K562 treated with DMSO at 1 percent for 48 hours (cell line): ENCODE data around the gene GUF1. TPM values are rescaled to one million over a fixed set of nuclear protein-coding genes. Genes with fewer than 3 reads are reported as not detected.

Source experiments
- total RNA-seq: library from RNA; unstranded; fragments of 300-600 nt; gene quantifications from 2 replicates; pipeline ENCODE4 v1.2.3, GENCODE V29; 2022; ENCODE audit warnings: low replicate concordance; ENCODE audit errors: extremely low read depth

The GUF1 gene
- not detected in 2 replicates for total RNA-seq

GRCh38 chr4:44678094-44679041 lies at the start of gene GUF1:
Gene GUF1 (plus strand): TSS chr4:44678420. CDS start chr4:44678623, 203 bp downstream.

DNA sequence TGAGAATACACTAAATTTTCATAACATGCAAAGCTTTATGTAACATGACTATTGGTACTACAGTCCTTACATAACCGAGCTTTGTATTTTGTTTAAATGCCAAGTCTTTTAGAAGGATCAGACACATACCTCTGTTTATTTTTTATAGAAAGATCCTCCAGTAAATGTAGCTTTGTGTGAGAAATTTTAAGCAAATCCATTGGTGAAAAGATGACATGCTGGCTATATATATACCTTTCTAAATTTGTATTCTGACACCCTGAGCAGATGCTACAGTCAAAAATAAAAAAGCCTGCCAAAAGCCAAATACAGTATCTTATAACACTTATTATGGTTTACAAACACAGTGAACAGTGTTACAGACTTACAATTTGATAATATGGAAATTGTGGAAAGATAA lies 26.8 kb upstream of the GUF1 start, which contains the start of gene YIPF7:
Gene YIPF7, minus strand, starts transcription at position 201 of the 400 bp plus-strand sequence. CDS start 1,525 bp downstream, outside the sequence.

GRCh38 chr4:44726038-44726871 lies 48.0 kb downstream of the GUF1 start, which contains the start of gene GNPDA2:
Gene GNPDA2 (minus strand): TSS chr4:44726556. CDS start chr4:44722207, 4,349 bp downstream.

Other genes starting within 250 kb of the GUF1 start
- gene KCTD8, start 229.6 kb upstream of the GUF1 start, total RNA-seq = not detected in 2 replicates
- not detected in 2 replicates for gene YIPF7, start 26.8 kb upstream of the GUF1 start, total RNA-seq
- gene GNPDA2, start 48.1 kb downstream of the GUF1 start, total RNA-seq = not detected in 2 replicates